Erythroblast (primary cell): ENCODE results near the gene SH3RF1.

ENCODE experiments used
- GATA1 ChIP-seq: IDR thresholded peaks from 2 replicates; pipeline ENCODE4 v1.6.1; 2011; ENCODE audit warnings: low read depth, mild to moderate bottlenecking, control low read depth, low read length, moderate library complexity
- POLR2A ChIP-seq: IDR thresholded peaks from 2 replicates; pipeline ENCODE4 v1.6.1; 2011; ENCODE audit warnings: mild to moderate bottlenecking, low read length

- TF ChIP-seq GATA1 (no peak), POLR2A (no peak)
Measured at GRCh38 chr4:169142906-169143305, 127.8 kb downstream of the SH3RF1 start.
